ENCODE data around the gene GNRHR.

The GNRHR gene

GRCh38 chr4:67700116-67700737 lies 54.0 kb downstream of the GNRHR start:
- peak; percentile 44 for DNase-seq (ENCODE audit: low spot score)

GRCh38 chr4:67699603-67700002 lies 54.6 kb downstream of the GNRHR start:
- DNase-seq (ENCODE audit: low spot score): no peak

DNA sequence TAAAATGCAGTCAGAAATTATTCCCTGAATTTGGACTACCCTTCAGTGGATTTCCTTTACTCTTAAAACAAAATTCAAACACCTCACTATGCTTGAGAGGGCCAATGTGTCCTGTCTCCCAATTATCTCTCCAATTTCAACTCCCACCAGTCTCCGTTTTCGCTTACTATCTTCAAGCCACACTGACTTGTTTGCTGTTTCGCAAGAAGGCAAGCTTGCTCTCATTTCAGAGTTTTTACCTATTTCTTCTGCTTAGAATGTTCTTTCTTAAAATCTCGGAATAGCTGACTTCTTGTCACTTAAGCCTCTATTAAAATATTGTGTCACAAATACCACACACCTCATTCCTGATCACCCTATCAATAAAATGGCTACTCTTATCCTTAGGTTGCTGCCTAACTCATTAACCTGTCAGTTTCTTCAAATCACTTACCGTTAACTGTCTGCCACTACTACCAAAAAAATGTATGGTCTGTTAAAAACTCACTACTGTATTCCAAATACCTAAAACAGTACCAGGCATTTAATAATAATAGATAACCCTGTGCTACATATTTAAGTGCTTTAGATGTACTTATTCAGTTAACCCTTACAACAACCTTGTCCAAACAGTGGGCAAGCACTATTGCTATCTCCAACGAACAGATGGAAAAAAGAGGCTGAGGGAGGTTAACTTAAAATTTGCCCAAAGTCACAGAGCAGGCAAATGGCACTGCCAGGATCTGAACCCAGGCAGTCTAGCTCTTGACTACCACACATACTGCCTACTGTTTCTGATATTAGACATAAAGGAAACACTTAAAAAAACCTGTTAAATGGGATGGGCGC lies 56.1 kb downstream of the GNRHR start:
- no peak for DNase-seq (ENCODE audit: low spot score)

DNA sequence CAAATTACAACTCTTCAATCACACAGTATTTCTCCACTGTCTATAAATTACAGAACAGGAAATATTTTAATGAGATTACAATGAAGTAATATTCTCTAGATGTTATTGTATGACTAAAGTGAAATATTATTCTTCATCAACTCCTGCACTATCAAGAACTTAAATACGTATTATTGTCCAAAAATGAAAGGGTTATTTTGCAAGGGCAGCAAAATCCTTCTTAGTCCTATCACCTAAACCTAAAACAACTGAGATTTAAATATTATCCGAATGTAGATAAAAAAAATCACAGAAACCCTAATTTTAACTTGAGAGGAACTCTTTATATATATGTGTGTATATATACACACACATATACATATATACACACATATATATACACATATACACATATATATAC lies 58.1 kb downstream of the GNRHR start:
- DNase-seq (ENCODE audit: low spot score): no peak

- DNase-seq (ENCODE audit: low spot score): no peak
These were observed 59.5 kb downstream of the GNRHR start for GRCh38 chr4:67694662-67695061.

DNA sequence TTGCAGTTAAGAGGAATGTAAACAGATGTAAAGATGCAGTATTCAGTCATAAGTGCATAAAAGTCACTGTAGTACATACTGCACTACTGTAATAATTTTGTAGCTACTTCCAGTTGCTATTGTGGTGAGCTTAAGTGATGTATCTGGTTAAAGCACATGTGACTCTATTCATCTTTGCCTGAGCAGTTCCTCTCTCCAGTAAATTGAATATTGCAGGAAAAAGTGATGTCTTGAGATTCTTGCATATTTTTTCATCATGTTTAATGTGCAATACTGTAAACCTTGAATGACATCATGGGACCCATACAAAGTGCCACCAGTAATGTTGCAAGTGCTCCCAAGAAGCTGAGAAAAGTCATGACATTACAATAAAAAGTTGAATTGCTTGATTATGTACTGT lies 62.9 kb downstream of the GNRHR start:
- DNase-seq (ENCODE audit: low spot score): no peak

All from SW480 (cell line).